Neutrophil (primary cell): ENCODE results near the gene TGFBRAP1.

Source experiments
- H3K27ac ChIP-seq: fragments of 200-600 bp; sonication (generic); 2 replicates; pipeline ENCODE4 v1.5.1; 2016; ENCODE audit warnings: mild to moderate bottlenecking, moderate library complexity
- H3K27me3 ChIP-seq: fragments of 200-600 bp; sonication (generic); 2 replicates; pipeline ENCODE4 v1.6.0; 2016; ENCODE audit warnings: mild to moderate bottlenecking
- H3K36me3 ChIP-seq: fragments of 200-600 bp; sonication (generic); 2 replicates; pipeline ENCODE4 v1.5.1; 2017
- H3K4me1 ChIP-seq, 2 experiments: fragments of 200-600 bp in 1 of 2; sonication (generic) in 1 of 2; 1 replicate in 1 of 2; 2 replicates in 1 of 2; pipeline versions ENCODE4 v1.5.1 to v1.6.1; 2013 to 2016; ENCODE audit warnings: low read depth in 1 of 2, low read length in 1 of 2, mild to moderate bottlenecking in 1 of 2, moderate library complexity in 1 of 2; ENCODE audit not compliant: control insufficient read depth in 1 of 2, insufficient read depth in 1 of 2
- H3K4me3 ChIP-seq, 2 experiments: fragments of 200-600 bp in 1 of 2; sonication (generic) in 1 of 2; 1 replicate in 1 of 2; 2 replicates in 1 of 2; pipeline ENCODE4 v1.5.1; 2013 to 2016; ENCODE audit warnings: low read depth in 1 of 2, low read length in 1 of 2, mild to moderate bottlenecking in 1 of 2, moderate library complexity in 1 of 2
- H3K9me3 ChIP-seq: fragments of 200-600 bp; sonication (generic); 2 replicates; pipeline ENCODE4 v1.5.1; 2016
- CTCF ChIP-seq: fragments of 200-600 bp; sonication (generic); IDR thresholded peaks from 2 replicates; pipeline ENCODE4 v1.5.1; 2016; ENCODE audit warnings: antibody characterized with exemption

Gene TGFBRAP1

GRCh38 chr2:105220604-105221003, 108.9 kb downstream of the TGFBRAP1 start:
- Histone ChIP-seq H3K4me1 (no peaks in the 10 kb centered on the region), H3K27me3 (no peaks in the 10 kb centered on the region), H3K4me3 (no peak overlapping the region), H3K27ac (no peak overlapping the region), H3K36me3 (no peaks in the 10 kb centered on the region), H3K9me3 (no peaks in the 10 kb centered on the region)
- TF ChIP-seq CTCF, result no peak

GRCh38 chr2:105215586-105216192, 113.8 kb downstream of the TGFBRAP1 start:
- Histone ChIP-seq H3K9me3 (no peaks in the 10 kb centered on the region), H3K36me3 (no peaks in the 10 kb centered on the region), H3K4me1 (no peaks in the 10 kb centered on the region), H3K27ac (no peak overlapping the region), H3K27me3 (no peaks in the 10 kb centered on the region), H3K4me3 (no peak overlapping the region)
- TF ChIP-seq CTCF, result no peak
